ENCODE data around the gene DGKQ. TPM values are rescaled to one million over a fixed set of nuclear protein-coding genes. Genes with fewer than 3 reads are reported as not detected.
A peak's percentile ranks its signal among the peaks of the same experiment; 100 is the strongest.

Gene DGKQ
- total and polyA plus RNA-seq, 2 of the 13 experiments (the other 11 are each of a cell fraction or from before 2014, with no cell fraction given) = 4.5 to 7.2 TPM

GRCh38 chr4:985123-985830 lies 11.9 kb upstream of the DGKQ start (continued):
- TF ChIP-seq BRF2 (CRISPR knock-in tag; IDR thresholded peaks at IDR 0.05) = 0 out of 2 replicates have a peak, but pooled peaks have one; percentile 38
- TF ChIP-seq ZNF468 (CRISPR knock-in tag; IDR thresholded peaks at IDR 0.05) = no peak
- no peak for TF ChIP-seq TBP (CRISPR knock-in tag; IDR thresholded peaks at IDR 0.05)
- no peak for TF ChIP-seq U2AF1 (optimal IDR thresholded peaks at IDR 0.05; ENCODE audit: low read depth, low read length)
- peak; percentile 51; the same call in 1 of the 2 replicates for TF ChIP-seq IRF9 (CRISPR knock-in tag; IDR thresholded peaks at IDR 0.05; ENCODE audit: borderline replicate concordance)
- no peak for TF ChIP-seq MED8 (CRISPR knock-in tag; IDR thresholded peaks at IDR 0.05; ENCODE audit: insufficient replicate concordance)
- no peak for TF ChIP-seq ZNF678 (CRISPR knock-in tag; IDR thresholded peaks at IDR 0.05)
- TF ChIP-seq ZNF205 (CRISPR knock-in tag; IDR thresholded peaks at IDR 0.05) = no peak
- TF ChIP-seq HNRNPK (IDR thresholded peaks at IDR 0.05; ENCODE audit: low read depth, low read length, poor library complexity, severe bottlenecking) = no peak
- TF ChIP-seq ZNF605 (CRISPR knock-in tag; IDR thresholded peaks at IDR 0.05) = no peak
- no peak for TF ChIP-seq HDAC6 (IDR thresholded peaks at IDR 0.05; ENCODE audit: low read depth, low read length)
- TF ChIP-seq THRA (CRISPR knock-in tag; IDR thresholded peaks at IDR 0.05; ENCODE audit: borderline replicate concordance) = no peak
- TF ChIP-seq ZNF572 (CRISPR knock-in tag; IDR thresholded peaks at IDR 0.05) = no peak
- no peak for TF ChIP-seq ZKSCAN5 (CRISPR knock-in tag; IDR thresholded peaks at IDR 0.05)
- peak; percentile 36; the same call in 1 of the 2 replicates for TF ChIP-seq BCL6 (CRISPR knock-in tag; IDR thresholded peaks at IDR 0.05)
- peak; percentile 43; the same call in 1 of the 2 replicates for TF ChIP-seq GATAD2A (CRISPR knock-in tag; IDR thresholded peaks at IDR 0.05)
- TF ChIP-seq ZNF180 (CRISPR knock-in tag; IDR thresholded peaks at IDR 0.05; ENCODE audit: borderline replicate concordance, low read depth) = no peak
- no peak for TF ChIP-seq NR2F1 (CRISPR knock-in tag; IDR thresholded peaks at IDR 0.05)
- TF ChIP-seq ZNF569 (CRISPR knock-in tag; IDR thresholded peaks at IDR 0.05; ENCODE audit: borderline replicate concordance) = no peak
- TF ChIP-seq HMG20A (CRISPR knock-in tag; IDR thresholded peaks at IDR 0.05; ENCODE audit: borderline replicate concordance) = peak; percentile 18; the same call in 1 of the 2 replicates
- TF ChIP-seq ZBTB25 (CRISPR knock-in tag; IDR thresholded peaks at IDR 0.05) = no peak
- 0 out of 2 replicates have a peak, but pooled peaks have one; percentile 61 for TF ChIP-seq ZNF761 (CRISPR knock-in tag; conservative IDR thresholded peaks at IDR 0.05)
- 0 out of 2 replicates have a peak, but pooled peaks have one; percentile 38 for TF ChIP-seq ZBTB42 (CRISPR knock-in tag; IDR thresholded peaks at IDR 0.05)
- TF ChIP-seq AGO2 (optimal IDR thresholded peaks at IDR 0.05; ENCODE audit: low read depth, low read length) = peak; percentile 90
- peak; percentile 34; the same call in 1 of the 2 replicates for TF ChIP-seq ZBTB7B (CRISPR knock-in tag; IDR thresholded peaks at IDR 0.05)
- TF ChIP-seq ZNF546 (CRISPR knock-in tag; conservative IDR thresholded peaks at IDR 0.05) = no peak
